GM21786 (cell line): ENCODE measurements around the gene IGIP.
A peak's percentile ranks its signal among the peaks of the same experiment; 100 is the strongest.
"Not testable (repeated sequence)": the region's sequence is repeated elsewhere in the genome, so short reads cannot be mapped to it uniquely, and the experiment has no call there.

Experiments
- ATAC-seq: cut with Tn5 transposase; IDR thresholded peaks from one replicate; pipeline ENCODE4 v1.9.1; 2021; ENCODE audit not compliant: unreplicated experiment

IGIP gene

GRCh38 chr5:140140435-140140834 lies 14.7 kb downstream of the IGIP start:
- ATAC-seq: no peak

- no peak for ATAC-seq
Observed at GRCh38 chr5:140141241-140141640, 15.5 kb downstream of the IGIP start.

- no peak for ATAC-seq
Observed at GRCh38 chr5:140142246-140142645, 16.5 kb downstream of the IGIP start.

- no peak for ATAC-seq
Observed at GRCh38 chr5:140142856-140143255, 17.1 kb downstream of the IGIP start.

- no peak for ATAC-seq
Observed at GRCh38 chr5:140143521-140144258, 18.0 kb downstream of the IGIP start.

GRCh38 chr5:140145256-140145655 lies 19.5 kb downstream of the IGIP start:
- ATAC-seq: no peak

- no peak for ATAC-seq
Observed at GRCh38 chr5:140145818-140146522, 20.2 kb downstream of the IGIP start.

- no peak for ATAC-seq
Observed at GRCh38 chr5:140146523-140146842, 20.7 kb downstream of the IGIP start.

GRCh38 chr5:140147460-140147859 lies 21.7 kb downstream of the IGIP start:
- no peak for ATAC-seq

GRCh38 chr5:140148508-140148907 lies 22.8 kb downstream of the IGIP start:
- ATAC-seq: no peak

GRCh38 chr5:140150201-140150600 lies 24.5 kb downstream of the IGIP start:
- ATAC-seq: no peak

- ATAC-seq: no peak
Observed at GRCh38 chr5:140151144-140152021, 25.6 kb downstream of the IGIP start.

GRCh38 chr5:140152022-140152999 lies 26.6 kb downstream of the IGIP start:
- ATAC-seq: no peak

- no peak for ATAC-seq
Observed at GRCh38 chr5:140153255-140153654, 27.5 kb downstream of the IGIP start.

- no peak for ATAC-seq
Observed at GRCh38 chr5:140153905-140154304, 28.2 kb downstream of the IGIP start.

- not testable (repeated sequence) for ATAC-seq
Observed at GRCh38 chr5:140154710-140155381, 29.1 kb downstream of the IGIP start.

- ATAC-seq: peak; percentile 94
Observed at GRCh38 chr5:140157032-140157781, 31.5 kb downstream of the IGIP start.

GRCh38 chr5:140159014-140159927 lies 33.5 kb downstream of the IGIP start:
- no peak for ATAC-seq
